ENCODE results near the gene CCDC6. TPM values are rescaled to one million over a fixed set of nuclear protein-coding genes. Genes with fewer than 3 reads are reported as not detected.
"Not testable (repeated sequence)": the region's sequence is repeated elsewhere in the genome, so short reads cannot be mapped to it uniquely, and the experiment has no call there.

CCDC6 gene
- total RNA-seq, 1 experiment from 2014 or later: 54.9 TPM

DNA sequence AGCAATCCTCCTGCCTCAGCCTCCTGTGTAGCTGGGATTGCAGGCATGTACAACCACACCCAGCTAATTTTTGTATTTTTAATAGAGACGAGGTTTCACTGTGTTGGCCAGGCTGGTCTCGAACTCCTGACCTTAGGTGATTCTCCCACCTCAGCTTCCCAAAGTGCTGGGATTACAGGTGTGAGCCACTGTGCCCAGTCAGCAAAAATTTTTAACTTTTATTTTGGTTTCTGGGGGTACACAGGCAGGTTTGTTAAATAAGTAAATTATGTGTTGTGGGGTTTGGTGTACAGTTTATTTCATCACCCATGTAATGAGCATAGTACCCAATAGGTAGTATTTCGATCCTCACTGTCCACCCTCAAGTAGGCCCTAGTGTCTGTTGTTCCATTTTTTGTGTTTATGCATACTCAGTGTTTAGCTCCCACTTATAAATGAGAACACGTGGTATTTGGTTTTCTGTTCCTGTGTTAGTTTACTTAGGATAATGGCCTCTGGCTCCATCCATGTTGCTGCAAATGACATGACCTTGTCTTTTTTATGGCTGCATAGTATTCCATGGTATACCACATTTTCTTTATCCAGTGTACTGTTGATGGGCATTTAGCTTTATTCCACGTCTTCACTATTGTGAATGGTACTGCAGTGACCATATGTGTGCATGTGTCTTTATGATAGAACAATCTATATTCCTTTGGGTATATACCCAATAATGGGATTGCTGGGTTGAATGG is 24.6 kb upstream of the CCDC6 start:
- POLR2A ChIA-PET; ATAC-seq; H3K79me2 ChIP-seq (ENCODE audit: insufficient read depth, low read length); intact Hi-C loops (cut with micrococcal nuclease); H3K27ac ChIP-seq (ENCODE audit: low read depth, low read length); H3K4me1 ChIP-seq (ENCODE audit: control insufficient read depth in 1 of 2, insufficient read depth in 2 of 2, low read length in 2 of 2); H3K4me2 ChIP-seq (ENCODE audit: low read length); DNase-seq (ENCODE audit: low read depth, low spot score); H3K9ac ChIP-seq (ENCODE audit: low read length); H2AFZ ChIP-seq (ENCODE audit: low read depth, low read length, poor library complexity, severe bottlenecking); CTCF ChIA-PET; RAD21 ChIA-PET (ENCODE audit: low non-redundant PET in 1 of 2, low total read pairs in 2 of 2, uncharacterized antibody in 2 of 2, unreplicated experiment in 2 of 2); H3K9me3 ChIP-seq (ENCODE audit: control insufficient read depth in 1 of 2, insufficient read depth in 1 of 2, low read depth in 1 of 2, low read length in 2 of 2); H3K9me2 ChIP-seq (ENCODE audit: insufficient read depth); BruUV-seq (replicated peaks); H3K36me3 ChIP-seq (ENCODE audit: control insufficient read depth in 1 of 2, insufficient read depth in 2 of 2, low read length in 2 of 2); H4K20me1 ChIP-seq (ENCODE audit: insufficient read depth); H3K4me3 ChIP-seq (replicated peaks in 1 of 2; ENCODE audit: low read depth in 1 of 2, low read length in 2 of 2); H3K27me3 ChIP-seq (ENCODE audit: insufficient read depth, low read length): not testable (repeated sequence)

DNA sequence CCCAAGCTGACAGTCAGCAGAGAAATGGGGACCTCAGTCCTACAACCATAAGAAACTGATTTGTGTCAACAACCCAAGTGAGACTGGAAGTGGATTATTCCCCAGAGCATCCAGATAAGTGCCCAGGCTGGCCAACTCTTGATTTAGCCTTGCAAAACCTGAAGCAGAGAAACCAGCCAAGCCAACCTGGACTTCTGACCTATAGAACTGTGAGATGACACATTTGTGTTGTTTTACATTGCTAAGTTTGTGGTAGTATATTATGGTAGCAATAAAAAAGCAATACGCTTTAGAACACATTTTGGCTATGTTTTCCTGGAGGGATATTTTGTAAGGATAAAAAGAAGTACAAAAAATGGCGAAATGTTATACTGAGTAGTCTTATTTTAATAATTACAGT is 19.7 kb upstream of the CCDC6 start:
- H3K9ac ChIP-seq (ENCODE audit: low read length): no peak overlapping the region
- intact Hi-C loops (cut with micrococcal nuclease): no loop called here
- no peak overlapping the region for H2AFZ ChIP-seq (ENCODE audit: low read depth, low read length, poor library complexity, severe bottlenecking)
- RAD21 ChIA-PET (ENCODE audit: low non-redundant PET in 1 of 2, low total read pairs in 2 of 2, uncharacterized antibody in 2 of 2, unreplicated experiment in 2 of 2): no interaction called here
- CTCF ChIA-PET: no interaction called here
- ATAC-seq (no peak), DNase-seq (ENCODE audit: low read depth, low spot score) (no peak)
- H3K4me3 ChIP-seq (replicated peaks in 1 of 2; ENCODE audit: low read depth in 1 of 2, low read length in 2 of 2): no peak overlapping the region
- no peak overlapping the region for H3K4me2 ChIP-seq (ENCODE audit: low read length)
- H3K4me1 ChIP-seq (ENCODE audit: control insufficient read depth in 1 of 2, insufficient read depth in 2 of 2, low read length in 2 of 2): no peaks in the 10 kb centered on the region
- H3K27ac ChIP-seq (ENCODE audit: low read depth, low read length): no peak overlapping the region
- H3K9me2 ChIP-seq (ENCODE audit: insufficient read depth): no peaks in the 10 kb centered on the region
- H4K20me1 ChIP-seq (ENCODE audit: insufficient read depth): no peaks in the 10 kb centered on the region
- H3K36me3 ChIP-seq (ENCODE audit: control insufficient read depth in 1 of 2, insufficient read depth in 2 of 2, low read length in 2 of 2): no peaks in the 10 kb centered on the region
- BruUV-seq (replicated peaks): no TSS peak
- no peak for TF ChIP-seq SP1 (IDR thresholded peaks at IDR 0.05; ENCODE audit: low read depth)
- TF ChIP-seq, protein P1, sequence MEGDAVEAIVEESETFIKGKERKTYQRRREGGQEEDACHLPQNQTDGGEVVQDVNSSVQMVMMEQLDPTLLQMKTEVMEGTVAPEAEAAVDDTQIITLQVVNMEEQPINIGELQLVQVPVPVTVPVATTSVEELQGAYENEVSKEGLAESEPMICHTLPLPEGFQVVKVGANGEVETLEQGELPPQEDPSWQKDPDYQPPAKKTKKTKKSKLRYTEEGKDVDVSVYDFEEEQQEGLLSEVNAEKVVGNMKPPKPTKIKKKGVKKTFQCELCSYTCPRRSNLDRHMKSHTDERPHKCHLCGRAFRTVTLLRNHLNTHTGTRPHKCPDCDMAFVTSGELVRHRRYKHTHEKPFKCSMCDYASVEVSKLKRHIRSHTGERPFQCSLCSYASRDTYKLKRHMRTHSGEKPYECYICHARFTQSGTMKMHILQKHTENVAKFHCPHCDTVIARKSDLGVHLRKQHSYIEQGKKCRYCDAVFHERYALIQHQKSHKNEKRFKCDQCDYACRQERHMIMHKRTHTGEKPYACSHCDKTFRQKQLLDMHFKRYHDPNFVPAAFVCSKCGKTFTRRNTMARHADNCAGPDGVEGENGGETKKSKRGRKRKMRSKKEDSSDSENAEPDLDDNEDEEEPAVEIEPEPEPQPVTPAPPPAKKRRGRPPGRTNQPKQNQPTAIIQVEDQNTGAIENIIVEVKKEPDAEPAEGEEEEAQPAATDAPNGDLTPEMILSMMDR (IDR thresholded peaks at IDR 0.05 in 2 of 3, conservative IDR thresholded peaks at IDR 0.05 in 1 of 3; ENCODE audit: borderline replicate concordance in 1 of 3, insufficient read depth in 1 of 3, low read depth in 2 of 3, low read length in 2 of 3): no peak
- no peak for TF ChIP-seq TCF7L2 (IDR thresholded peaks at IDR 0.05; ENCODE audit: borderline replicate concordance, extremely low read depth, insufficient read depth, insufficient read length)
- POLR2A ChIA-PET: no interaction called here
- H3K79me2 ChIP-seq (ENCODE audit: insufficient read depth, low read length): no peaks in the 10 kb centered on the region
- no peaks in the 10 kb centered on the region for H3K27me3 ChIP-seq (ENCODE audit: insufficient read depth, low read length)
- H3K9me3 ChIP-seq (ENCODE audit: control insufficient read depth in 1 of 2, insufficient read depth in 1 of 2, low read depth in 1 of 2, low read length in 2 of 2): no peaks in the 10 kb centered on the region
